ENCODE data around the gene DNHD1. TPM values are rescaled to one million over a fixed set of nuclear protein-coding genes. Genes with fewer than 3 reads are reported as not detected.

Gene DNHD1
- total and polyA plus RNA-seq, 9 of the 15 experiments (the other 6 are each of a cell fraction or from before 2014, with no cell fraction given), result 0.82 to 9.7 (median 3.8) TPM

DNA sequence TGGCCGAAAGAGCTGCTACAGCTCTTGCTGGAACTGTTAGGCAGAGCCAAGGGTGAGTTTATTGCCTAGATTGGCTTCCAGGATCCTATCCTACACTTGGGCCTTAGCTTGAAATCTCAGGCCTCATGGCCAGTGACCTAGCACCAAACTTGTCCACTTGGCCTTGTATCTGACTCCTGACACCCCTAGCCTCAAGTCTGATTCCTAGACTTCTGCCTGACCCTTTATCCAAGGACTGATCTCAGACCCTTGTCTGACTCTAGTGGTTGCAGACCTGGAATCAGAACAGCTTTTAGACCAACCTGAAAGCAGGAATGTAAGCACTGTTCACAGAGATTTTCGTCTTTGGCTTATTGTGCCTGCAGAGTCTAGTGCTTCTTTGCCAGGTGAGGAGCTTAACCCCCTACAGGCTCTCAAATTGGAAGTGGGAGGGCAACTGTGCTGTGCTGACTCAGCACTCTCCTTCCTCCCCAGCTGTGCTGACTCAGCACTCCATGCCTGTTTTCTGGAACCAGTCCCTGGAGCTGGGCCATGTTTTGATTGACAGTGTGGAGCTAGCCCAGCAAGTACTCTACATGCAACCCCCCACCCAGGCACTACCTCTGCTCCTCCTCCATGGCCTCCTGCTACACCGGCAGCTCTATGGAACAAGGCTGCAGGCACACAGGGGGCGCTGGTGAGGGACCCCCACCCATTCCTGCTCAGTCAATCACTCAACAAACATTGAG lies 71.3 kb downstream of the DNHD1 start (continued):
- TF ChIP-seq, protein P1, sequence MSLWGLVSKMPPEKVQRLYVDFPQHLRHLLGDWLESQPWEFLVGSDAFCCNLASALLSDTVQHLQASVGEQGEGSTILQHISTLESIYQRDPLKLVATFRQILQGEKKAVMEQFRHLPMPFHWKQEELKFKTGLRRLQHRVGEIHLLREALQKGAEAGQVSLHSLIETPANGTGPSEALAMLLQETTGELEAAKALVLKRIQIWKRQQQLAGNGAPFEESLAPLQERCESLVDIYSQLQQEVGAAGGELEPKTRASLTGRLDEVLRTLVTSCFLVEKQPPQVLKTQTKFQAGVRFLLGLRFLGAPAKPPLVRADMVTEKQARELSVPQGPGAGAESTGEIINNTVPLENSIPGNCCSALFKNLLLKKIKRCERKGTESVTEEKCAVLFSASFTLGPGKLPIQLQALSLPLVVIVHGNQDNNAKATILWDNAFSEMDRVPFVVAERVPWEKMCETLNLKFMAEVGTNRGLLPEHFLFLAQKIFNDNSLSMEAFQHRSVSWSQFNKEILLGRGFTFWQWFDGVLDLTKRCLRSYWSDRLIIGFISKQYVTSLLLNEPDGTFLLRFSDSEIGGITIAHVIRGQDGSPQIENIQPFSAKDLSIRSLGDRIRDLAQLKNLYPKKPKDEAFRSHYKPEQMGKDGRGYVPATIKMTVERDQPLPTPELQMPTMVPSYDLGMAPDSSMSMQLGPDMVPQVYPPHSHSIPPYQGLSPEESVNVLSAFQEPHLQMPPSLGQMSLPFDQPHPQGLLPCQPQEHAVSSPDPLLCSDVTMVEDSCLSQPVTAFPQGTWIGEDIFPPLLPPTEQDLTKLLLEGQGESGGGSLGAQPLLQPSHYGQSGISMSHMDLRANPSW (CRISPR knock-in tag; IDR thresholded peaks at IDR 0.05), result no peak
- peak; percentile 90 for TF ChIP-seq DPF2 (IDR thresholded peaks at IDR 0.05)
- peak; percentile 43 for TF ChIP-seq NEUROD1 (IDR thresholded peaks at IDR 0.05; ENCODE audit: borderline replicate concordance, low read depth, low read length, partially characterized antibody)
- no peak for TF ChIP-seq ZNF75A (CRISPR knock-in tag; IDR thresholded peaks at IDR 0.05)
- no peak; the same call in 1 of the 2 replicates for TF ChIP-seq GATAD2A (IDR thresholded peaks at IDR 0.05)
- no peak for TF ChIP-seq ZBTB8A (IDR thresholded peaks at IDR 0.05; ENCODE audit: partially characterized antibody)
- TF ChIP-seq ZNF695 (CRISPR knock-in tag; IDR thresholded peaks at IDR 0.05), result no peak
- TF ChIP-seq ZNF431 (CRISPR knock-in tag; IDR thresholded peaks at IDR 0.05), result no peak
- peak; percentile 100 for TF ChIP-seq C11orf30 (IDR thresholded peaks at IDR 0.05; ENCODE audit: low read depth)
- TF ChIP-seq, protein P2, sequence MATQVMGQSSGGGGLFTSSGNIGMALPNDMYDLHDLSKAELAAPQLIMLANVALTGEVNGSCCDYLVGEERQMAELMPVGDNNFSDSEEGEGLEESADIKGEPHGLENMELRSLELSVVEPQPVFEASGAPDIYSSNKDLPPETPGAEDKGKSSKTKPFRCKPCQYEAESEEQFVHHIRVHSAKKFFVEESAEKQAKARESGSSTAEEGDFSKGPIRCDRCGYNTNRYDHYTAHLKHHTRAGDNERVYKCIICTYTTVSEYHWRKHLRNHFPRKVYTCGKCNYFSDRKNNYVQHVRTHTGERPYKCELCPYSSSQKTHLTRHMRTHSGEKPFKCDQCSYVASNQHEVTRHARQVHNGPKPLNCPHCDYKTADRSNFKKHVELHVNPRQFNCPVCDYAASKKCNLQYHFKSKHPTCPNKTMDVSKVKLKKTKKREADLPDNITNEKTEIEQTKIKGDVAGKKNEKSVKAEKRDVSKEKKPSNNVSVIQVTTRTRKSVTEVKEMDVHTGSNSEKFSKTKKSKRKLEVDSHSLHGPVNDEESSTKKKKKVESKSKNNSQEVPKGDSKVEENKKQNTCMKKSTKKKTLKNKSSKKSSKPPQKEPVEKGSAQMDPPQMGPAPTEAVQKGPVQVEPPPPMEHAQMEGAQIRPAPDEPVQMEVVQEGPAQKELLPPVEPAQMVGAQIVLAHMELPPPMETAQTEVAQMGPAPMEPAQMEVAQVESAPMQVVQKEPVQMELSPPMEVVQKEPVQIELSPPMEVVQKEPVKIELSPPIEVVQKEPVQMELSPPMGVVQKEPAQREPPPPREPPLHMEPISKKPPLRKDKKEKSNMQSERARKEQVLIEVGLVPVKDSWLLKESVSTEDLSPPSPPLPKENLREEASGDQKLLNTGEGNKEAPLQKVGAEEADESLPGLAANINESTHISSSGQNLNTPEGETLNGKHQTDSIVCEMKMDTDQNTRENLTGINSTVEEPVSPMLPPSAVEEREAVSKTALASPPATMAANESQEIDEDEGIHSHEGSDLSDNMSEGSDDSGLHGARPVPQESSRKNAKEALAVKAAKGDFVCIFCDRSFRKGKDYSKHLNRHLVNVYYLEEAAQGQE (IDR thresholded peaks at IDR 0.05; ENCODE audit: borderline replicate concordance), result no peak
- TF ChIP-seq, protein P2 (CRISPR knock-in tag; IDR thresholded peaks at IDR 0.05; ENCODE audit: low read depth), result no peak
- TF ChIP-seq, protein P3, sequence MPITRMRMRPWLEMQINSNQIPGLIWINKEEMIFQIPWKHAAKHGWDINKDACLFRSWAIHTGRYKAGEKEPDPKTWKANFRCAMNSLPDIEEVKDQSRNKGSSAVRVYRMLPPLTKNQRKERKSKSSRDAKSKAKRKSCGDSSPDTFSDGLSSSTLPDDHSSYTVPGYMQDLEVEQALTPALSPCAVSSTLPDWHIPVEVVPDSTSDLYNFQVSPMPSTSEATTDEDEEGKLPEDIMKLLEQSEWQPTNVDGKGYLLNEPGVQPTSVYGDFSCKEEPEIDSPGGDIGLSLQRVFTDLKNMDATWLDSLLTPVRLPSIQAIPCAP (CRISPR knock-in tag; IDR thresholded peaks at IDR 0.05; ENCODE audit: borderline replicate concordance), result no peak
- TF ChIP-seq, protein P4, sequence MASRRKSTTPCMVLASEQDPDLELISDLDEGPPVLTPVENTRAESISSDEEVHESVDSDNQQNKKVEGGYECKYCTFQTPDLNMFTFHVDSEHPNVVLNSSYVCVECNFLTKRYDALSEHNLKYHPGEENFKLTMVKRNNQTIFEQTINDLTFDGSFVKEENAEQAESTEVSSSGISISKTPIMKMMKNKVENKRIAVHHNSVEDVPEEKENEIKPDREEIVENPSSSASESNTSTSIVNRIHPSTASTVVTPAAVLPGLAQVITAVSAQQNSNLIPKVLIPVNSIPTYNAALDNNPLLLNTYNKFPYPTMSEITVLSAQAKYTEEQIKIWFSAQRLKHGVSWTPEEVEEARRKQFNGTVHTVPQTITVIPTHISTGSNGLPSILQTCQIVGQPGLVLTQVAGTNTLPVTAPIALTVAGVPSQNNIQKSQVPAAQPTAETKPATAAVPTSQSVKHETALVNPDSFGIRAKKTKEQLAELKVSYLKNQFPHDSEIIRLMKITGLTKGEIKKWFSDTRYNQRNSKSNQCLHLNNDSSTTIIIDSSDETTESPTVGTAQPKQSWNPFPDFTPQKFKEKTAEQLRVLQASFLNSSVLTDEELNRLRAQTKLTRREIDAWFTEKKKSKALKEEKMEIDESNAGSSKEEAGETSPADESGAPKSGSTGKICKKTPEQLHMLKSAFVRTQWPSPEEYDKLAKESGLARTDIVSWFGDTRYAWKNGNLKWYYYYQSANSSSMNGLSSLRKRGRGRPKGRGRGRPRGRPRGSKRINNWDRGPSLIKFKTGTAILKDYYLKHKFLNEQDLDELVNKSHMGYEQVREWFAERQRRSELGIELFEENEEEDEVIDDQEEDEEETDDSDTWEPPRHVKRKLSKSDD (conservative IDR thresholded peaks at IDR 0.05; ENCODE audit: low read length), result no peak
- TF ChIP-seq CXXC5 (CRISPR knock-in tag; IDR thresholded peaks at IDR 0.05), result no peak
